OCI-LY1 (cell line): ENCODE data around the gene HAUS2.

Experiments used
- EZH2 ChIP-seq: fragments of 200-600 bp; sonication (generic), shearing (Covaris generic); IDR thresholded peaks from 2 replicates; pipeline ENCODE4 v1.8.0; 2017; ENCODE audit warnings: borderline replicate concordance, mixed run types, mild to moderate bottlenecking, antibody characterized with exemption, low read length, moderate library complexity, mixed read lengths
- TF ChIP-seq, protein P1 (sequence below): fragments of 200-600 bp; sonication (generic), shearing (Covaris generic); IDR thresholded peaks from 2 replicates; pipeline ENCODE4 v1.5.1; 2017; ENCODE audit warnings: mild to moderate bottlenecking, antibody characterized with exemption, low read length, moderate library complexity, mixed read lengths

DNA sequence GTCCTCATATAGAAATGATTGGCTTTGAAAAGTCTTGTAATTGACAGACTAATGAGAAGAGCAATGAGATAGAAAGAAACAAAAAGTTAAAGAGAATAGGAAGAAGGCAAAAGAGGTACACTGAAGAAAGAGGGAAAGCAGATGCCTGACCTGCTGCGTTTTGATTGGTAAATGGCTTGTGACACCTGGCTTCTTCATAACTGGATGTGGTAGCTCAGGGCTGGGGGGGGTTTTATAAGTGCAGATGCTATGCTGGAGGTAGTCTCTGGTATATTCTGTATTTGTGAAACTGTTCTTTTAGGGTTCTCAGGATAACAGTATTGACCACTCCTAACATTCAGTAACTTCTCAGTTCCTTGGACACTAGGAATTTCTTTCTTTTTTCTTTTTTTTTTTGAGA is 28.1 kb downstream of the HAUS2 start:
- TF ChIP-seq EZH2, result no peak
- TF ChIP-seq, protein P1, sequence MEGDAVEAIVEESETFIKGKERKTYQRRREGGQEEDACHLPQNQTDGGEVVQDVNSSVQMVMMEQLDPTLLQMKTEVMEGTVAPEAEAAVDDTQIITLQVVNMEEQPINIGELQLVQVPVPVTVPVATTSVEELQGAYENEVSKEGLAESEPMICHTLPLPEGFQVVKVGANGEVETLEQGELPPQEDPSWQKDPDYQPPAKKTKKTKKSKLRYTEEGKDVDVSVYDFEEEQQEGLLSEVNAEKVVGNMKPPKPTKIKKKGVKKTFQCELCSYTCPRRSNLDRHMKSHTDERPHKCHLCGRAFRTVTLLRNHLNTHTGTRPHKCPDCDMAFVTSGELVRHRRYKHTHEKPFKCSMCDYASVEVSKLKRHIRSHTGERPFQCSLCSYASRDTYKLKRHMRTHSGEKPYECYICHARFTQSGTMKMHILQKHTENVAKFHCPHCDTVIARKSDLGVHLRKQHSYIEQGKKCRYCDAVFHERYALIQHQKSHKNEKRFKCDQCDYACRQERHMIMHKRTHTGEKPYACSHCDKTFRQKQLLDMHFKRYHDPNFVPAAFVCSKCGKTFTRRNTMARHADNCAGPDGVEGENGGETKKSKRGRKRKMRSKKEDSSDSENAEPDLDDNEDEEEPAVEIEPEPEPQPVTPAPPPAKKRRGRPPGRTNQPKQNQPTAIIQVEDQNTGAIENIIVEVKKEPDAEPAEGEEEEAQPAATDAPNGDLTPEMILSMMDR, result no peak
